C4-2B (cell line): ENCODE data around the gene DENND5B.

Experiments
- CTCF ChIP-seq: fragments of 450-650 bp; conservative IDR thresholded peaks from 2 replicates; pipeline ENCODE4 v1.5.1; 2017; ENCODE audit warnings: mild to moderate bottlenecking
- ZFX ChIP-seq: fragments of 450-650 bp; IDR thresholded peaks from 2 replicates; pipeline ENCODE4 v1.6.1; 2017

GRCh38 chr12:31363416-31363809 lies 227.5 kb downstream of the DENND5B start:
- TF ChIP-seq CTCF, result no peak
- no peak for TF ChIP-seq ZFX
